A549 (cell line): Measurements from ENCODE around the gene DSCAM. TPM values are rescaled to one million over a fixed set of nuclear protein-coding genes. Genes with fewer than 3 reads are reported as not detected.

Source experiments
- ATAC-seq, 2 experiments: fragments of 200-7000 bp in 1 of 2; fragments of >200 bp in 1 of 2; cut with Nextera tagmentation in 1 of 2; cut with Tn5 transposase in 1 of 2; 3 replicates each; pipeline versions ENCODE4 v1.8.0 to v1.9.1; 2018 to 2020; ENCODE audit warnings: mild to moderate bottlenecking in 1 of 2, moderate library complexity in 1 of 2
- CTCF ChIA-PET: fragments of 300-600 bp; sonication (Branson Sonifier 250); formaldehyde crosslinking; extraction: SDS; loops from one replicate; lab custom pipeline; 2021; ENCODE audit warnings: antibody characterized with exemption, inconsistent platforms; lab: Yijun Ruan, JAX
- POLR2A ChIA-PET: fragments of 350-600 bp; formaldehyde crosslinking; extraction: SDS; loops from one replicate; lab custom pipeline; 2021; ENCODE audit warnings: antibody characterized with exemption, inconsistent platforms; lab: Yijun Ruan, JAX
- DNase-seq, 2 experiments: peaks; one replicate each; pipeline versions ENCODE4 v3.0.0 to v3.0.0-alpha.2; 2011 to 2016; ENCODE audit warnings: low read depth in 1 of 2, low spot score in 1 of 2
- FAIRE-seq: peaks from 2 replicates; lab custom pipeline; 2011; peaks lifted over from hg19 to GRCh38; lab: Jason Lieb, UNC
- H3K27ac ChIP-seq, 2 experiments: fragments of >200 bp; sonication (Bioruptor Twin); formaldehyde crosslinking; 3 replicates each; pipeline ENCODE4 v1.5.1; 2016 to 2017
- H3K4me1 ChIP-seq: fragments of >200 bp; sonication (Bioruptor Twin); formaldehyde crosslinking; 3 replicates; pipeline ENCODE4 v1.6.1; 2016
- H3K4me2 ChIP-seq: fragments of >200 bp; sonication (Bioruptor Twin); formaldehyde crosslinking; 3 replicates; pipeline ENCODE4 v1.6.1; 2016
- H3K4me3 ChIP-seq: fragments of >200 bp; sonication (Bioruptor Twin); formaldehyde crosslinking; 3 replicates; pipeline ENCODE4 v1.5.1; 2016
- H3K9me3 ChIP-seq: fragments of >200 bp; sonication (Bioruptor Twin); formaldehyde crosslinking; 3 replicates; pipeline ENCODE4 v1.6.1; 2016
- BCL3 ChIP-seq: fragments of >200 bp; sonication (Bioruptor Twin); formaldehyde crosslinking; IDR thresholded peaks from 3 replicates; pipeline ENCODE4 v1.6.1; 2016
- BHLHE40 ChIP-seq: IDR thresholded peaks from 2 replicates; pipeline ENCODE4 v1.6.1; 2012; ENCODE audit warnings: low read depth, low read length, inconsistent platforms
- CBX8 ChIP-seq: fragments of 200-600 bp; sonication (generic); IDR thresholded peaks from 2 replicates; pipeline ENCODE4 v1.6.1; 2016
- CEBPB ChIP-seq, 2 experiments: fragments of >200 bp in 1 of 2; sonication (Bioruptor Twin) in 1 of 2; formaldehyde crosslinking in 1 of 2; IDR thresholded peaks; 2 replicates each; pipeline ENCODE4 v1.6.1; 2012 to 2016
- CHD2 ChIP-seq: fragments of 150-350 bp; IDR thresholded peaks from 2 replicates; pipeline ENCODE4 v1.6.1; 2014; ENCODE audit warnings: low read length; ENCODE audit not compliant: partially characterized antibody
- CHD4 ChIP-seq: fragments of 200-600 bp; sonication (generic); IDR thresholded peaks from 2 replicates; pipeline ENCODE4 v1.6.1; 2016; ENCODE audit warnings: antibody characterized with exemption, mild to moderate bottlenecking, borderline replicate concordance
- FOSL2 ChIP-seq, 2 experiments: fragments of 450-650 bp in 1 of 2; fragments of >200 bp in 1 of 2; sonication (Bioruptor Twin) in 1 of 2; formaldehyde crosslinking; IDR thresholded peaks; 2 replicates each; pipeline versions ENCODE4 v1.5.0 to v1.6.1; 2016 to 2020; ENCODE audit warnings: mild to moderate bottlenecking in 1 of 2, moderate library complexity in 1 of 2
- HDAC2 ChIP-seq: fragments of 200-600 bp; sonication (generic); IDR thresholded peaks from 2 replicates; pipeline ENCODE4 v1.6.1; 2016
- HEYL ChIP-seq: fragments of 250-450 bp; sonication (Bioruptor Pico); IDR thresholded peaks from 2 replicates; pipeline ENCODE4 v1.8.0; 2021; ENCODE audit warnings: mild to moderate bottlenecking, moderate library complexity
- HOXB5 ChIP-seq: fragments of 250-450 bp; sonication (Bioruptor Pico); IDR thresholded peaks from 2 replicates; pipeline ENCODE4 v1.5.0; 2020; ENCODE audit warnings: mild to moderate bottlenecking, moderate library complexity
- KDM5A ChIP-seq: fragments of 200-600 bp; sonication (generic); IDR thresholded peaks from 2 replicates; pipeline ENCODE4 v1.6.1; 2016; ENCODE audit warnings: antibody characterized with exemption, mild to moderate bottlenecking
- NFE2L2 ChIP-seq: fragments of 150-350 bp; conservative IDR thresholded peaks from 2 replicates; pipeline ENCODE4 v1.6.1; 2014; ENCODE audit warnings: low read length
- NPAS2 ChIP-seq: fragments of 250-450 bp; sonication (Bioruptor Pico); IDR thresholded peaks from 2 replicates; pipeline ENCODE4 v1.8.0; 2022; ENCODE audit warnings: mild to moderate bottlenecking, moderate library complexity, borderline replicate concordance
- POLR2AphosphoS2 ChIP-seq: conservative IDR thresholded peaks from 2 replicates; pipeline ENCODE4 v1.6.1; 2012; ENCODE audit warnings: low read length, improper control_type of control experiment, inconsistent platforms
- RARB ChIP-seq: fragments of 250-450 bp; sonication (Bioruptor Pico); IDR thresholded peaks from 2 replicates; pipeline ENCODE4 v1.8.0; 2021; ENCODE audit warnings: mild to moderate bottlenecking, moderate library complexity
- RCOR1 ChIP-seq: fragments of 150-350 bp; IDR thresholded peaks from 2 replicates; pipeline ENCODE4 v1.6.1; 2014; ENCODE audit warnings: antibody characterized with exemption, low read length, low read depth
- RNF2 ChIP-seq: fragments of 200-600 bp; sonication (generic); IDR thresholded peaks from 2 replicates; pipeline ENCODE4 v1.6.1; 2016; ENCODE audit warnings: low read depth, mild to moderate bottlenecking, antibody characterized with exemption, moderate library complexity, borderline replicate concordance
- SREBF2 ChIP-seq: fragments of 450-650 bp; IDR thresholded peaks from 2 replicates; pipeline ENCODE4 v1.6.1; 2014; ENCODE audit warnings: mild to moderate bottlenecking, moderate library complexity
- TFCP2L1 ChIP-seq: fragments of 250-450 bp; sonication (Bioruptor Pico); IDR thresholded peaks from 2 replicates; pipeline ENCODE4 v1.5.0; 2021; ENCODE audit warnings: mild to moderate bottlenecking
- ZC3H11A ChIP-seq: fragments of 450-650 bp; IDR thresholded peaks from 2 replicates; pipeline ENCODE4 v1.6.1; 2014; ENCODE audit warnings: antibody characterized with exemption, mild to moderate bottlenecking
- whole genome bisulfite sequencing: methylation state at CpG from one replicate; pipeline ENCODE4 v1.1.6; 2017; ENCODE audit errors: missing lambda C conversion rate; 5-methylcytosine and 5-hydroxymethylcytosine counted together
- polyA plus RNA-seq, 4 experiments: library from polyadenylated mRNA; depleted of rRNA in 3 of 4; stranded (reverse); fragments of >200 nt; fragmentation: RNase III in 1 of 4; extraction: RNeasy Plus Mini Kit Qiagen cat#74134 plus additional on column Dnase treatment in 1 of 4; gene quantifications; 2 replicates in 3 of 4; 3 replicates in 1 of 4; pipeline ENCODE4 v1.2.3, GENCODE V29; 2011 to 2017
- TF ChIP-seq, protein P1 (sequence below): fragments of 250-450 bp; sonication (Bioruptor Pico); IDR thresholded peaks from 2 replicates; pipeline ENCODE4 v1.5.0; 2020; ENCODE audit warnings: low read depth, mild to moderate bottlenecking, moderate library complexity
- TF ChIP-seq, protein P2 (sequence below): fragments of 150-350 bp; IDR thresholded peaks from 2 replicates; pipeline ENCODE4 v1.6.1; 2014; ENCODE audit warnings: low read depth, mild to moderate bottlenecking, low read length
- TF ChIP-seq, protein P3 (sequence below): IDR thresholded peaks from 2 replicates; pipeline ENCODE4 v1.6.1; 2012; ENCODE audit warnings: low read depth, borderline replicate concordance

The DSCAM gene
- polyA plus RNA-seq, 2 of the 4 experiments (the other 2 are of a cell fraction) = not detected

- peaks cover 30% of the 10 kb centered on the region; the same call in 2 of the 3 replicates for H3K4me1 ChIP-seq
- no peak overlapping the region for H3K4me2 ChIP-seq
- DNase-seq (no peak), FAIRE-seq (no peak), ATAC-seq (no peak)
- WGBS = 55% methylated on average over 5 of the region's 5 CpGs
- no peaks in the 10 kb centered on the region for H3K9me3 ChIP-seq
- CTCF ChIA-PET = interaction anchor here (0.6 kb wide), 1 partner anchor 254 kb away, joined by 4 read pairs; no protein-coding TSS in a partner anchor
- POLR2A ChIA-PET = no interaction called here
- H3K4me3 ChIP-seq = no peak overlapping the region
- TF ChIP-seq NPAS2 = no peak
- H3K27ac ChIP-seq = no peak overlapping the region
Observed at GRCh38 chr21:40505681-40506080, 341.3 kb downstream of the DSCAM start.

GRCh38 chr21:40505244-40505643 lies 341.7 kb downstream of the DSCAM start:
- ChIA-PET POLR2A (no interaction called here), CTCF (interaction anchor here (0.6 kb wide), 1 partner anchor 254 kb away, joined by 4 read pairs; no protein-coding TSS in a partner anchor)
- H3K4me2 ChIP-seq = no peak overlapping the region
- DNase-seq = no peak
- H3K4me1 ChIP-seq = peaks cover 26% of the 10 kb centered on the region; the same call in 2 of the 3 replicates
- no peak overlapping the region for H3K27ac ChIP-seq
- no peak overlapping the region for H3K4me3 ChIP-seq
- no peak for TF ChIP-seq CHD4
- TF ChIP-seq RCOR1 = no peak
- TF ChIP-seq, protein P1, sequence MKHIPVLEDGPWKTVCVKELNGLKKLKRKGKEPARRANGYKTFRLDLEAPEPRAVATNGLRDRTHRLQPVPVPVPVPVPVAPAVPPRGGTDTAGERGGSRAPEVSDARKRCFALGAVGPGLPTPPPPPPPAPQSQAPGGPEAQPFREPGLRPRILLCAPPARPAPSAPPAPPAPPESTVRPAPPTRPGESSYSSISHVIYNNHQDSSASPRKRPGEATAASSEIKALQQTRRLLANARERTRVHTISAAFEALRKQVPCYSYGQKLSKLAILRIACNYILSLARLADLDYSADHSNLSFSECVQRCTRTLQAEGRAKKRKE = no peak
- no peaks in the 10 kb centered on the region for H3K9me3 ChIP-seq
- no peak for ATAC-seq
- FAIRE-seq = no peak

- H3K27ac ChIP-seq = no peak overlapping the region
- no peak for DNase-seq
- peaks cover 22% of the 10 kb centered on the region; the same call in 2 of the 3 replicates for H3K4me1 ChIP-seq
- H3K4me3 ChIP-seq = no peak overlapping the region
- H3K9me3 ChIP-seq = no peaks in the 10 kb centered on the region
- CTCF ChIA-PET = no interaction called here
- no peak for FAIRE-seq
- POLR2A ChIA-PET = no interaction called here
- no peak overlapping the region for H3K4me2 ChIP-seq
- 29% methylated on average over 1 of the region's 1 CpG for WGBS
- ATAC-seq = no peak
- TF ChIP-seq SREBF2 = no peak
- TF ChIP-seq CHD2 = no peak
- TF ChIP-seq HEYL (CRISPR knock-in tag) = no peak
- TF ChIP-seq POLR2AphosphoS2 = no peak
- TF ChIP-seq, protein P1 = no peak
- TF ChIP-seq BHLHE40 = no peak
- no peak for TF ChIP-seq KDM5A
- TF ChIP-seq HDAC2 = no peak
- TF ChIP-seq, protein P2, sequence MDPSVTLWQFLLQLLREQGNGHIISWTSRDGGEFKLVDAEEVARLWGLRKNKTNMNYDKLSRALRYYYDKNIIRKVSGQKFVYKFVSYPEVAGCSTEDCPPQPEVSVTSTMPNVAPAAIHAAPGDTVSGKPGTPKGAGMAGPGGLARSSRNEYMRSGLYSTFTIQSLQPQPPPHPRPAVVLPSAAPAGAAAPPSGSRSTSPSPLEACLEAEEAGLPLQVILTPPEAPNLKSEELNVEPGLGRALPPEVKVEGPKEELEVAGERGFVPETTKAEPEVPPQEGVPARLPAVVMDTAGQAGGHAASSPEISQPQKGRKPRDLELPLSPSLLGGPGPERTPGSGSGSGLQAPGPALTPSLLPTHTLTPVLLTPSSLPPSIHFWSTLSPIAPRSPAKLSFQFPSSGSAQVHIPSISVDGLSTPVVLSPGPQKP = no peak
- TF ChIP-seq ZC3H11A = no peak
- TF ChIP-seq HOXB5 (CRISPR knock-in tag) = no peak
- TF ChIP-seq NFE2L2 = no peak
- no peak for TF ChIP-seq CEBPB (IDR thresholded peaks at IDR 0.05)
- TF ChIP-seq, all 56 proteins: peak for 0
Observed at GRCh38 chr21:40504825-40505224, 342.1 kb downstream of the DSCAM start.

- DNase-seq (no peak), FAIRE-seq (no peak), ATAC-seq (no peak)
- Histone ChIP-seq H3K4me2 (no peak overlapping the region), H3K4me3 (no peak overlapping the region), H3K27ac (no peak overlapping the region), H3K4me1 (no peaks in the 10 kb centered on the region), H3K9me3 (no peaks in the 10 kb centered on the region)
- ChIA-PET CTCF (no interaction called here), POLR2A (no interaction called here)
- TF ChIP-seq TFCP2L1 (CRISPR knock-in tag) (no peak), CBX8 (no peak), BCL3 (no peak), RARB (CRISPR knock-in tag) (no peak), FOSL2 (IDR thresholded peaks at IDR 0.05) (no peak), FOSL2 (CRISPR knock-in tag; IDR thresholded peaks at IDR 0.05) (no peak), RNF2 (no peak), HOXB5 (CRISPR knock-in tag) (no peak)
- TF ChIP-seq, protein P3, sequence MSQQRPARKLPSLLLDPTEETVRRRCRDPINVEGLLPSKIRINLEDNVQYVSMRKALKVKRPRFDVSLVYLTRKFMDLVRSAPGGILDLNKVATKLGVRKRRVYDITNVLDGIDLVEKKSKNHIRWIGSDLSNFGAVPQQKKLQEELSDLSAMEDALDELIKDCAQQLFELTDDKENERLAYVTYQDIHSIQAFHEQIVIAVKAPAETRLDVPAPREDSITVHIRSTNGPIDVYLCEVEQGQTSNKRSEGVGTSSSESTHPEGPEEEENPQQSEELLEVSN = no peak
- TF ChIP-seq, protein P2 = no peak
Observed at GRCh38 chr21:40496116-40496515, 350.8 kb downstream of the DSCAM start.
